CD1c-positive myeloid dendritic cell (primary cell): Measurements from ENCODE around the gene HYAL1.

Experiments
- DNase-seq: peaks from one replicate; pipeline ENCODE4 v3.0.0-alpha.2; 2016; ENCODE audit errors: extremely low spot score

The HYAL1 gene, protein sequence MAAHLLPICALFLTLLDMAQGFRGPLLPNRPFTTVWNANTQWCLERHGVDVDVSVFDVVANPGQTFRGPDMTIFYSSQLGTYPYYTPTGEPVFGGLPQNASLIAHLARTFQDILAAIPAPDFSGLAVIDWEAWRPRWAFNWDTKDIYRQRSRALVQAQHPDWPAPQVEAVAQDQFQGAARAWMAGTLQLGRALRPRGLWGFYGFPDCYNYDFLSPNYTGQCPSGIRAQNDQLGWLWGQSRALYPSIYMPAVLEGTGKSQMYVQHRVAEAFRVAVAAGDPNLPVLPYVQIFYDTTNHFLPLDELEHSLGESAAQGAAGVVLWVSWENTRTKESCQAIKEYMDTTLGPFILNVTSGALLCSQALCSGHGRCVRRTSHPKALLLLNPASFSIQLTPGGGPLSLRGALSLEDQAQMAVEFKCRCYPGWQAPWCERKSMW

DNA sequence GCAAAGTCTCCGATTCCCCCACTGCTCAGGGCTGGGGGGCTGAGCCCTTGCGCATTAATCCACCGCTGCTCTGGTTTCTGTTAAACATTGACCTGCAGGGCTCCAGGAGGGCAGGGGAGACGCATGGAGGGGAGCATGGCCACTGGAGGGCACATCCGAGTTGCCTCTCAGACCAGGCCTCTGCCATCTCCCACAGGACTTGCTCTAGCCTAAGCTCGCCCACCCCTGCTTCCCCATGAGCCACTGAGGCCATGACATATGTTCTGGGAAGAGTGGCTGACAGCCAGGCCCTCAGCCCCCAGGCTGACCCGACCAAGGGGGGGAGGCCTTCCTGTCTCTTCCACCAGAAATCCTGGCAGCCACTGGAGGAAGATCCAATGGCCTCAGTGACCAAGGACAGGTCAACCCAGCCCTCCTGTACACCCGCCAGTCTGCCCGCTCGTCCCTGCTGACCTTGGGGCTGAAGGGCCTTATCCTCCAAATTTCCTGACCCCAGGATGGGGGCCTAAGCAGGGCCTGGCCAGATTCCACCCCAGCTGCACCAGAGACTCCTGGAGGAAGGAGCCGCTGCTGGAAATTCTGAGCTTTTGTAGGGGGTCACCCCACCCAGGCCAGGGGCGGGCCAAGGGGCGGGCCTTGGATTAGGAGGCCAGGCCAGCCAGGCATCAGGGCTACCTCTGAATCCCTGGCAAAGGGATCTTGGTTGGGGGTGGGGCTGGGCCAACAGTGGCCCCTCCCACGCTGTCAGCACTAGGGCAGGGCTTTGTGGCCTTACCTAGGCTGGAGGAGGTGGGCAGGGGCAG, at the start of gene HYAL1:
Gene HYAL1 (minus strand): TSS at position 562 of the 803 bp plus-strand sequence. CDS start 618 bp downstream, outside the sequence.
- DNase-seq = no peak

DNA sequence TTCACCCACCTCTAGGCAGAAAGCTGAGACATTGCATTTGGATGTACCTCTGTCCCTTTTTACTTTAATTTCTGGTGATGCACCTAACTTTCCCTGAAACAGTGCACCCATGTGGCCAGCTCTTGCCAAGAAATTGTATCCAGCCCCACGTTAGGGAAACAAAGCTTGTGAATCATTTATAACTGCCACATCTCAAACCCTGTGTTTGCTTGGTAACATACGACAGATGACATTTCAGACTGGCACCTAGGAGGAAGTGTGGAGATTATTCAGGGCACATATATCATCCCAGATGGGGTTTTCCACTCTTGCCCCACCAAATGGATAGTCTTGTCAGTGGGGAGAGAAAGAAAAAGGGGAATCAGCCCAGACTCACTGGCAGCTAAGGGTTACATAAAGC, 49.4 kb upstream of the HYAL1 start:
- peak; percentile 67 for DNase-seq

DNA sequence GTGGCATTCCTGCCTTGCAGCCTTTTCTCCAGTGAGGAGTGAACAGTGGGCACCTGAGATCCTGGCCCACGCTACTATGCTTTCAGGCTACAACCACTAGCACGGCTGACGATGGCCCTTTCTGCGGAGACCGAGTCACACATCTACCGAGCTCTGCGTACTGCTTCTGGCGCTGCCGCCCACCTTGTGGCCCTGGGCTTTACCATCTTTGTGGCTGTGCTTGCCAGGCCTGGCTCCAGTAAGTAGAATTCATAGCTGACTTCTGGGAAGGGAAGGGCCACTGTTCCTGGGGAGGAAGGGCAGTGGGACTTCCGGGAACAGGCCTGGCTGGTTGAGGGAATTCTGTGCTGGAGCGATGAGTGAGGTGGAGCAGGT, 47.9 kb upstream of the HYAL1 start:
- no peak for DNase-seq

DNA sequence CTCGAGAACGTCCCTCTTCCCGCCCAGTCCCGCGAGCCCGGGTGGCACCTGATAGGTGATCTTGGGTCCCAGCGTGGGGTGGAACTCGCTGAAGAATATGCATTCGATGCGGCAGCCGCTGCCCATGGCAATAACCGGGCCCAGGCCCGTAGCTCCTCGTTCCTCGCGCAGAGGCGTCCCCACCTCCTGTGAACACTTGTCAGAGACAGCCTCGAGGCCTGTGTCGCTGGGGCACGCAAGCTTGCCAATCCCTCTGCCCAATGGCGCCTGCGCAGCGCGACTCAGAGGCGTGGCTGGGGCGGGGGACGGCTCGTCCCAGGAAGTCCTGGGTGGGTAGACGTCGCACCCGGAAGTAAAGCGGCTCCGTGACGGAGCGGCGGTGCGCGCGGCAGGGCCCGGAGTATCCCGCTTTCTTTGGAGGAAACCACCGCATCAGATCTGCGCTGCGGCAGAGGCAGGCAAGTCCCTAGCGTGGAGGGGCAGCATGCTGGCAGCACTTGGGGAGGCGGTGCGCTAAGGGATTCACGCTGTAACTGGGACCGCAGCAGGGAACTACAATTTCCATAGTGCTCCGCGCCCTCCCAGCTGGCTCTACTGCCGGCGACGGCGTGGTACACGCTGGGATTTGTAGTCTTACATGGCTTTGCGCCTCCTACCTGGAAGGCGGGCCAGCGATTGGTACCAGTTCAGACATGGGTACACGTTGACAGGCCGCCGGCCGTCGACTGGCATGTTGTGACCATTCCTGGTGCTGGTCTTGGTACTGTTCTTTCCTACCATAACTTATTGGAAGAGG, 47.4 kb upstream of the HYAL1 start, which contains the start of the genes CYB561D2 and NPRL2:
Gene CYB561D2 (plus strand): TSS at position 336 of the 796 bp plus-strand sequence. CDS start 572 bp downstream, outside the sequence.
Gene NPRL2 (minus strand): TSS at position 249 of the 796 bp plus-strand sequence. CDS start 123 bp downstream, at position 126.
- DNase-seq = peak; percentile 99

DNA sequence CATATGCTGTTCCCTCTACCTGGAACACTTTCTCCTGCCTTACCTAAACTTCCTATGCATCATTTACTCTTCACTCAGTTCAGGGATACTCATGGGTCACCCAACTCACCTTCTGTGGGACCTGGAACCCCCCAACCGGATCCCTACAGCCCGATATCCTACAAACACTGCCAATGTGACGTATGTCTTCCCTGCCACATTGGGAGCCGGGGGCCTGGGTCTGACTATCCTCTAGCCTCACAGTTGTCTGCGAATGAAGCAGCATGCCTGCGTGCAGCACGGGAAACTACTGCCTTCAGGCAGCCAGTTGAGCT, 46.8 kb upstream of the HYAL1 start:
- no peak for DNase-seq

DNA sequence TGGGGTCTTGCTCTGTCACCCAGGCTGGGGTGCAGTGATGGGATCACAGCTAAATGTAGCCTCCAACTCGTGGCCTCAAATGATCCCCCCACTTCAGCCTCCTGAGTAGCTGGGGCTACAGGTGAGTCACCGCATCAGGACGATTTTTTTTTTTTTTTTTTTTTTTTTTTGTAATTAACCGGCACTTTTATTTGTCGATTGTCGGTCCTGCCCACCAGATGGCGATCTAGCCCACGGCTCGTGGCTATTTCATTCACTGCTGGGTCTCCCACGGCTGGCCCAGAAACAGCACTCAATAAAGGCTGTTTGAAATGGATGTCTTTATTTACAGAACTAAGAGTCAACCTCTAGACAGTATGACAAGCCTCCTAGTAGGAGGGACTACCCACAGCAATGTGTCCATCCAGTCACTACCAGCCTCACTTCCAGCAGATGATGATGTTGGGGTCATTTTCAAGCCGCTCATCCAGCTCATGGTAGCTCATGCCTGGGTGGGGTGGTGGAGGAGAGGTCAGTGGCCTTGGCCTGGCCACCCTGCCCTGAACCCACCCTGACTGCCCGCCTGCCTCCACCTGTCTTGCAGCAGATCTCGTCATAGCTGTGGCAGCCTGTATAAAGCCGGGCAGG, 43.9 kb upstream of the HYAL1 start:
- peak; percentile 87 for DNase-seq

DNA sequence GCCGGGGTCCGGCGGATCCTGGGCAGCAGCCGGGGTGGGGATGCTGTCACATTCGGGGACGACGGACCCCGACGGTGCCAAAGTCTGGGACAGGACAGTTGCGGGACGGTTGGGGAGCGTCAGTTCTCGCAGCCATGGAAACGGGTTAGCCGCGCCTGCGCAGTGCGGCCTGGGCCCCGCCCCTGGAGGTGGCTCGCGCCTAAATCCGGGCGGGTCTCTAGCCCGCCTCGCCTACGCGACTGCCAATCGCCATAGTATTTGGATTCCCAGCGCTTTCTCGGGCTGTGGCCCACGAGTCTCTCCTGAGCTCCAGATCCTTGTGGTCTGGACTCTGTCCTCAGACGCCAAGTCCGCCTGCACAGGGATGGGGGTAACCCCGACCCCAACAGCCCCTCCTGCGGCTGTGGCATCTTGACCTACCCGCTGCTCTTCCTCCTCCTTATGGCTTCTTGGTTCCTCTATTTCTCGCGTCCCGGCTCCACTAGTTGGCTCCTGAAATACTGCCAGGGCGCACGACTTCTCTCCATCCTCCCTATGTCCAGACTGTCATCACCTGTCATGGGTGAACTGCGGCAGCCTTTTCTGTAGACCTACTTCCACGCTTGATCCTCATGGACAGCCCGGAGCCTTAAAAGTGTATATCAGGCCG, 42.3 kb upstream of the HYAL1 start, which contains the start of gene ZMYND10:
Gene ZMYND10 (minus strand): TSS at position 147 of the 649 bp plus-strand sequence. CDS start 153 bp downstream, outside the sequence.
- peak; percentile 91 for DNase-seq

DNA sequence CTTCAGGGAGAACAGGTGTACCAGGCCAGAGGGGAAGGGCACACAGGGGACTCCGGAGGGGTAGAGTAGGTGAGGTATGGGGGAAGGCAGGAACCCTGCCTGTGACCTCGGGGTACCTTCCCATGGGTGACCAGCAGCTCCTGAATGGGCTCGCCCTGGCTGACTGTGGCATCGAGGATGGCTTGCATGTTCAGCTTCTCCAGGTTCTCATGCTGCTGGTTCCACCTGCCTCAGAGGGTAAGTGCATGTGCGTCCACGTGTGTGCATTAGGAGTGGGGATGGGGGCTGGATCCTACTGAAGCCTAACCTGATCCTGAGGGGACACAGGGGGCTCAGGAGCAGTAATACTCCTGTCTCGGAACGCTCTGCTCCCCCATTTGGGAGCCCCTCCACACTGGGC, 41.6 kb upstream of the HYAL1 start:
- no peak for DNase-seq

DNA sequence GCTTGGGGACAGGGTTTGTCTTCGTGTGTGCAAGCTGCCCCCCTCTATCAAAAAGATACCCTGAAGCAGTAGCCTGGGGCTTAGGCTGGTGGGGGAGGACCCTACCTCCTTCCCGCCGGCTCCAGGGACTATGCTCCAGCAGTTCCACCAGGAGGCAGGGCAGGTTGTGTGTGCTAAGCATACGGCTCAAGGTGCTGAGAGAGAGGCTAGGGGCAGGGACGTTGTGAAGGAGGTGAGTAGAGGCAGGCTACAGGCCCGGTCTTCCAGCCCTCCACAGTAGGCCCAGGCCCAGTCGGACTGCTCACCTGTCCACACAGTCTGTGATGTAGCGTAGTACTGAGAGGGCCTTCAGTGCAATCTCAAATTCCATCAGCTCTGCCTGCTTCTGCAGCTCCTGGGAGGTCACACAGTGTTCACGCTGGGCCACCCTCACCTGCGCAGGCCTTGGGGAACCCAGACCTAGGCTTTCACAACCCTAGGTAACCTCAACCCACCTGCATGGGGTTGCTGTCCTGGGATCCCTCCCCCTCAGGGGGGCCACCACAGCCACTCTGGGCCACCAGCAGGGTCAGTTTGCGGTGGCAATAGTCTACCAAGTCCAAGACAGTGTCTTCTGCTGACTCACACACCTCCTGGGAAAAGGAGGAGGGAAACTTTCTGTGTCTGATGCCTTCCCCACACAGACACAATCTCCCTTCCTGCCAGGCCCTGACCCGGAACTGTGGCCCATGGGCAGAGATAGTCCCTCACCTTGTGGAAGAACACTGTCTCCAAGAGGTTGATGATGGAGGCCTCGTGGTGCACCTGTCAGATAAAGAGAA, 39.6 kb upstream of the HYAL1 start:
- no peak for DNase-seq

DNA sequence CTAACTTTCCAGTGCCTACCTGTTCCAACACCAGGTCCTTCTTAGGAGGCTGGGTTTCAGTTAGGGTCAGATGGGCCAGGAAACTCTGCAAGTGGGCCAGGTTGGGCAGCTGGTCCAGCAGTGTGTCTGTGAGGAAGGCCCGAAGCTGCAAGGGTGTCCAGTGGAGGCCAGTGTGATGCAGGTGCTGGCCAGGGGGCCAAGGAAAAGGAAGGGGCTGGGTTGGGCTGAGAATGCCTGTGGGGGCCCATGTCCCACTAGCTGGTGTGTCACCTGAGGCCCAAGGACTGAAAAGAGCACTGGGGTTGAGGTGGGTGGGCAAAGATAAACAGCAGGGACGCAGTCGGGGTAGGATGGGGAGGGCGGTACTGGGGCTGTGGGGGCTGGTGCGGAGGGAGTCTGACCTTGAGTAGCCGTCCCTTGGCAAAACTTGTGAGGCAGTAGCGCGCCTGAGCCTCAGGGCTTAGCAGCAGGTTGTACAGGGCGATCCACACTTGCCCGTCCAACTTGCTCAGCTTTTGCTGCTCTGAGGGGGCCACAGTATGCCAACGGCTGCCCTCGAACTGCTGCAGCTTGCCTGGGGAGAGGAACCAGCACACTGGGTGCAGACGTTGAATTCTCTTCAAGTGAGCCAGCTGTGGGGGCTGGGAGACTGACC, 38.7 kb upstream of the HYAL1 start:
- no peak for DNase-seq

DNA sequence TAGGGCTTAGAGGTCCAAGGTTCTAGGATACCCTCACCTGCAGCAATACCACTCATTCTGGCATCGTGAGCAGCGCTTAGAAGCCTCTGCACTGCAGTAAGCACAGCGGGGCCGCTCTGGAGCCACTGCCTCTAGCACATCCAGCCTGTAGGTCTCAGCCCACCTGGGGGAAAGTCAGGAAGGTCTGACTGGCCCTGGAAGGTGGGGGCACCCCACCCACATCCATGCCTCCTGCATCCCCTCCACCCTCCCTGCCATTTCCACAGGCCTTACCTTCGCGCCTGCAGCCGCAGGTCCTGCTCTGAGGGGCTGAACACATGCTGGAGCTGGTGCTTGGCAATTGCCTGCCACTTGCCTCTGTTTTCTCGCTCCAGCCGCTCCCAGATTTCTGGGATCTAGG, 38.2 kb upstream of the HYAL1 start:
- DNase-seq = no peak

DNA sequence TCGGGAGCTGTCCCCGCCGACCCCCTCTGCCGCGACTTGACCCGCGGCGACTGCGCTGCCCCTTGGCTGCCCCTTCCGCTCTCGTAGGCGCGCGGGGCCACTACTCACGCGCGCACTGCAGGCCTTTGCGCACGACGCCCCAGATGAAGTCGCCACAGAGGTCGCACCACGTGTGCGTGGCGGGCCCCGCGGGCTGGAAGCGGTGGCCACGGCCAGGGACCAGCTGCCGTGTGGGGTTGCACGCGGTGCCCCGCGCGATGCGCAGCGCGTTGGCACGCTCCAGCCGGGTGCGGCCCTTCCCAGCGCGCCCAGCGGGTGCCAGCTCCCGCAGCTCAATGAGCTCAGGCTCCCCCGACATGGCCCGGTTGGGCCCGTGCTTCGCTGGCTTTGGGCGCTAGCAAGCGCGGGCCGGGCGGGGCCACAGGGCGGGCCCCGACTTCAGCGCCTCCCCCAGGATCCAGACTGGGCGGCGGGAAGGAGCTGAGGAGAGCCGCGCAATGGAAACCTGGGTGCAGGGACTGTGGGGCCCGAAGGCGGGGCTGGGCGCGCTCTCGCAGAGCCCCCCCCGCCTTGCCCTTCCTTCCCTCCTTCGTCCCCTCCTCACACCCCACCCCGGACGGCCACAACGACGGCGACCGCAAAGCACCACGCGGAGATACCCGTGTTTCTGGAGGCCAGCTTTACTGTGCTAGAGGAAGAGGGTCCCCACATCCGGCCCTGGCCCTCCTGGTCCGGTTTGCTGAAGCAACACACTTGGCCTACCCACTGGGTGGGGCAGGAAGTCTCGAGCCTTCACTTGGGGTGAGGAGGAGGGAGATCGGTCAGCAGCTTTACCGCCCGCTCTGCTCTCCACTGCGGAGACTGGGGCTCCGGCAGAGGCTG, 37.3 kb upstream of the HYAL1 start, which contains the start of gene RASSF1:
Gene RASSF1 (minus strand): TSS at position 389 of the 882 bp plus-strand sequence. CDS start 31 bp downstream, at position 358.
- DNase-seq = peak; percentile 87

DNA sequence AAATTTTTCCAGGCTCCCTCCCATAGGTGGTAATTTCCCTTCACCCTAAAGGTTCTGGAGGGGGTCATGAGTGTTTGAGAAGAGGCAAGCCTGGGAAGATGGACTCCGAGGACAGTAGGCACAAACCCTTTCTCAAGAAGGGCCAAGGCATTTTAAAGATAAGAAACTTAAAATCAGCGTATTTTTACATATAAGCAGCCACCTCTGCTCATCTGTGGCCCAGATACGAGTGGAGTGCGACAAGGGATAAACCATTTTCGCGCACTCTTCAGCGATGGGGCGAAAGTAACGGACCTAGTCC, 36.7 kb upstream of the HYAL1 start:
- DNase-seq = no peak

DNA sequence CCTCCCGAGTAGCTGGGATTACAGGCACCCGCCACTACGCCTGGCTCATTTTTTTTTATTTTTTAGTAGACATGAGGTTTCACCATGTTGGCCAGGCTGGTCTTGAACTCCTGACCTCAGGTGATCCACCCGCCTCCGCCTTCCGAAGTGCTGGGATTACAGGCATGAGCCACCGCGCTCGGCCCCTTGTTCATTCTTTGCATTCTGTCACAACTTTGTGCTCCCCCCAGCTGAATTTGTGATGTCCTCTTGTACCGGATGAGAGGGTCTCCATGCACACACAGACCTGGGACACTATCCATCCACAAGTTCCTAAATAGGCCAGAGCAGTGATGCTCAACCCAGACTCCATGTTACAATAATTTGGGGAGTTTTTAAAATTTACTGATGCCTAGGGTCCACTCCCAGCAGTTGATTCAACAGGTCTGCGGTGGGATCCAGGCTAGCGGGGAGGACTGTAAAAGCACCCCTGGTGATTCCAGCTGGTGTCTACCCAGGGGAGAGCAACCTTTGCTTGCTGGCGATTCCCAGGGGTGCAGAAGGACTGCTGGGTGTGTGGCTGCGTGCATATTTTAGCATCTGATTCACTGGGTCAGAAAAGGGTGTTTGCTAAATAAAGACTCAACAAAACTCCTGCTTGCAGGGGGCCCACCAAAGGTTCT, 36.2 kb upstream of the HYAL1 start:
- no peak for DNase-seq

DNA sequence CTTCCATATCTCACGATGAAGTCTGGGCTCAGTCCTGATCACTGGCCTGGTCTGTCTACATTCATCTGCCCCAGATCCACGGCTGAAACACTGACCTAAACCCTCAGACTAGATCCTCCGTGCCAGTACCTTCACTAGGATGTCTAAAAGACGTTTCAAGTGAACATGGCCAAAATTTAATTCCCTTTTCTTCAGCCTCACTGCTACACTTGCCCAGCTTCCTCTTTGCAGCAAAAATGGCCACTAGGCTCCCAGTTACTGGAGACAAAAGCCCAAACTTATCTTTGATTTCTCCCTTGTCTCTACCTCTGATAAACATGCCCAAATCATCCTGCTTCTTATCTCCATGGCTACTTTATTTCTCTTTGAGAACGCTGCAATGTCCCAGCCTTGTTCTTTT, 35.6 kb upstream of the HYAL1 start:
- peak; percentile 71 for DNase-seq

DNA sequence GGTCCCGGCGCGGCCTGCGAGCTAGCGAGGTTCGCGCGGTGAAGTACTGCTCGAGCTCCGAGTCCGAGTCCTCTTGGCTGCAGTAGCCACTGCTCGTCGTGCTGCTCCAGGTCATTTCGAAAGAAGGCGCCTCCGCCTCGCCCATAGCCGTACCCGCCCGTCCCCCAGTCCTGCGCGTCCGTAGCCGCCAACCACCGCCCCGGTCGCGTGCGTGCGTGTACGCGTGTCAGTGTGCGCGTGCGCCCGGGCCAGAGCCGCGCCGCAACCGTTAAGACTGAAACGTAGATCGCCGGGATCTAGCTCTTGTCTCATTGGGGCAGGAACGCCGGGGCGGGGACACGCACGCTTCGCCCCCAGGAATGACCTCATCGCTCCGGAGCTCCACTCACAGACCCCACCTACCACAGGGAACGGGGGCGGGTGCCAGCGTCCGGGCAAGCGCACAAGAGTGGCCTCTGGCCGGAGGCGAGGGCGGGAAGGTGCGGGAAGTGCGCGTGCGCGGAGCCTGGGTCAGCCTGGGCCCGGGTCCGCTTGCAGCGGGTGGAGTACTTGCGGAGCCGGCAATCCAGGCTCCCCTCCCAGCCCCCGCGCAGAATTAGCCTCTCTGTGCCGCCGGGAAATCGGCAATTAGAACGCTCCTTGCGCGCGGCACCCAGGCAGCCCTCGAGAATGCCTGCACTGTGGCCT, 33.9 kb upstream of the HYAL1 start:
- DNase-seq = peak; percentile 99

DNA sequence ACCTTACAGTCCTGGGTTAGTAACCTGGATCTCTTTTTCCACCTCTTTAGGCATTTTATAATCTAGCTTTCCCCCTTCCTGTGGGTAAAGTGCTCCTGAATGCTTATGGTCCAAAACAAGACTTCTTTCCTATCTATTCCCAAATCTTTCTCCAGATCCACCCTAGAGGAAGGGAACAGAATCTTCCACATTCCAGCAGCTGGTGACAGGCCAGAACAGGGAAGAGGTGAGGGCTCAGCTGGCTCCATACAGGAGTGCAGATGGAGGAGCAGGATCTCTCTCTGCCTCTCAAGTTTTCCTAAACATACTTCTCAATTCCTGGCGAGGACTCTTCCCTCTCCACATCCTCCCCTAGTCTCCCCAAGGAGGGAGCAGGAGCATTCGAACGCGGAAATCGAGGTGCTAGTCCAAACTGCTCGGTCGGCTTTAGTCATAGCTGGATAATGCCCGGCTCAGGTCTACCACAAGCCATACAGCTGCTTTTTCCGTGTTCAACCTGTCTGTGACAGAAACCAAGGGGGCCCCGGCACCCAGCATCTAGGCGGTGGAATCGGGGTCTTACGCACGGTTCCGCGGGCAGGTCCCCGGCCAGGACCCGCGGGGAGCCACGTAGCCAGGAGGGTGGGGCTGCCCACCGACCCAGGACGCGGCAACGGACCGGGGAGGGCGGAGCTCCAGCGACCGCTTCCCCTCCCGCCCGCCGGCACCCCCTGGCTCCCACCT, 33.2 kb upstream of the HYAL1 start:
- no peak for DNase-seq
